Mucosa of descending colon (tissue), 3 donors: ENCODE measurements around the gene PIGT. TPM values are rescaled to one million over a fixed set of nuclear protein-coding genes. Genes with fewer than 3 reads are reported as not detected.
A peak's percentile ranks its signal among the peaks of the same experiment; 100 is the strongest.

Source experiments
- ATAC-seq: fragments of 200-7000 bp; cut with Tn5 transposase; one replicate; pipeline ENCODE4 v1.9.1; 2020; ENCODE audit warnings: mild to moderate bottlenecking, moderate library complexity
- DNase-seq, 3 donors: peaks; one replicate each; pipeline ENCODE4 v3.0.0-alpha.2; 2020
- H3K36me3 ChIP-seq: fragments of 200-600 bp; one replicate; pipeline ENCODE4 v1.8.0; 2021; ENCODE audit warnings: low read depth, mild to moderate bottlenecking
- H3K4me1 ChIP-seq: fragments of 200-600 bp; one replicate; pipeline ENCODE4 v1.8.0; 2021; ENCODE audit warnings: low read depth, mild to moderate bottlenecking
- H3K4me3 ChIP-seq: fragments of 200-600 bp; one replicate; pipeline ENCODE4 v1.8.0; 2021; ENCODE audit warnings: mild to moderate bottlenecking
- H3K9me3 ChIP-seq: fragments of 200-600 bp; one replicate; pipeline ENCODE4 v1.8.0; 2021; ENCODE audit warnings: mild to moderate bottlenecking
- CTCF ChIP-seq: fragments of 200-600 bp; IDR thresholded peaks from one replicate; pipeline ENCODE4 v1.8.0; 2022; ENCODE audit warnings: antibody characterized with exemption, mild to moderate bottlenecking
- intact Hi-C, 2 donors: fragments of 100-400 bp; cut with DNase I in 1 of 2; cut with micrococcal nuclease in 1 of 2; formaldehyde crosslinking; loops; one replicate each; pipeline versions ENCODE4 v1.11.0 to v1.11.1; 2022; cut with DNase I, micrococcal nuclease
- total RNA-seq, 3 donors: library from RNA; stranded (reverse); fragmentation: NEBNext Ultra II Directional in 2 of 3; extraction: Animal tissue kit (Norgen Biotek cat#: 25700) in 2 of 3; gene quantifications; one replicate each; pipeline versions ENCODE4 v1.2.1 to v1.2.4, GENCODE V29; 2021 to 2023
- donor health status: DM: no; HTN: no; CAD: no; lungs with moderate emphysema.
- donor health status: DM: no; HTN: no; CAD: no.
- donor health status: DM: no; HTN: yes; CAD: no.

The PIGT gene
- total RNA-seq, 3 donors from 2014 or later, result 92.1 to 137 (median 124) TPM

DNA sequence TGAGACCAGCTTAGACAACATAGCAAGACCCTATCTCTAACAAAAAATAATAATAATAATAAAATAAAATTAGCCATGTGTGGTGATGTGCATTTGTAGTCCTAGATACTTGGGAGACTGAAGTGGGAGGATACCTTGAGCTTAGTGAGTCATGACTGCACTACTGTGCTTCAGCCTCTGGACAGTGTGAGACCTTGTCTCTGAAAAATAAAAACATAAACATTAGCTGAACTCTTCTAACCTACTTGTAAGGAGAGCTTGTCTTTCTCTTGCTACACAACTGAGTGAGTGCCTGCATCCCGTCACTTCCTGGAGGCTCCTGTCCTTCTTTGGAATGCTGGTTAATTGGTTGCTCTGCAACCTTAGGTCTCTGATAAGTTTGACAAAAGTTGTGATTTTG, 13.0 kb upstream of the PIGT start:
- TF ChIP-seq CTCF, result no peak
- DNase-seq, result no peak
- H3K4me3 ChIP-seq, result no peak overlapping the region
- intact Hi-C loops, result no loop called here
- no peak for ATAC-seq
- peaks cover 13% of the 10 kb centered on the region for H3K9me3 ChIP-seq
- H3K36me3 ChIP-seq, result no peaks in the 10 kb centered on the region
- H3K4me1 ChIP-seq, result peaks cover 12% of the 10 kb centered on the region

GRCh38 chr20:45404438-45404837, 11.5 kb upstream of the PIGT start:
- ATAC-seq, result no peak
- TF ChIP-seq CTCF, result no peak
- no peak for DNase-seq
- Histone ChIP-seq H3K9me3 (peaks cover 13% of the 10 kb centered on the region), H3K4me1 (peaks cover 25% of the 10 kb centered on the region), H3K4me3 (no peak overlapping the region), H3K36me3 (no peaks in the 10 kb centered on the region)
- intact Hi-C loops, result no loop called here

DNA sequence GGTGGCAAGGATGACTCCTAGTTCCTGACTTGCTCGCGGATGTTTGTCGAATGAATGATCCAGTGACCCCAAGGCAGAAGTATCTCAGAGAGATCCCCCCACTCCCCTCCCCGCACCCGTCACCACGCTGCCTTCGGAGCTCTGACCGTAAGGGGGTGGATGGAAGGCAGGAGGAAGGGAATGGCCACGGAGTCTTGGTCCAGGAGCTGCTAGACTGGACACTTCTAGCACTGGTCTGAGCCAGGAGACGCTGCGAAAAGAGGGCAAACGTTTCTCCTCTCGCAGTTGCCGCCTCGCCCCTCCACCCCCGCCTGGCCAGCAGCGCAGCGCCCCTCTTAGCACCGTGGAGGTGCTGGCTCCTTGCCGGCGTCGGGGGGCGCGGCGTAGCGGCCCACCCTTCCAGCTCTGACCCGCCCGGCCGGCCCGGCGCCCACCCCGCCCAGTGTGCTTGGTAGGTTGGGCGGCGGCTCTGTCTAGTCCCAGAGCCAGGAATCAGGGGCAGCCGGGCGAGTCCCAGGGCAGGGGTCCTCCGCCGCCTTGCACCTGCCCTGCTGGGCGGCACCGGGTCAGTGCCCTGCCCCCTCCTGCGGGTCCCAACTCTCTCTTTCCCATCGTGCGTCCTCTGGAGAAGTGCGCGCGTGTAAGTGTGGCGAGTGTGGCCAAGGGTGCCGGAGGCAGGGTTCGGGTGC, 10.2 kb upstream of the PIGT start:
- DNase-seq (peak; percentile 61 to 80 (median 71)), ATAC-seq (peak; percentile 52)
- peak overlapping the region; percentile 75 for H3K4me3 ChIP-seq
- H3K9me3 ChIP-seq, result peaks cover 5% of the 10 kb centered on the region
- no peak for TF ChIP-seq CTCF
- intact Hi-C loops, result no loop called here
- H3K36me3 ChIP-seq, result no peaks in the 10 kb centered on the region
- H3K4me1 ChIP-seq, result peaks cover 38% of the 10 kb centered on the region

GRCh38 chr20:45406260-45407066, 9.5 kb upstream of the PIGT start:
- Histone ChIP-seq H3K36me3 (no peaks in the 10 kb centered on the region), H3K4me1 (peaks cover 43% of the 10 kb centered on the region), H3K4me3 (peak overlapping the region; percentile 75), H3K9me3 (no peaks in the 10 kb centered on the region)
- ATAC-seq (peak; percentile 83), DNase-seq (peak; percentile 85 to 90 (median 89))
- TF ChIP-seq CTCF, result no peak
- intact Hi-C loops, result no loop called here

DNA sequence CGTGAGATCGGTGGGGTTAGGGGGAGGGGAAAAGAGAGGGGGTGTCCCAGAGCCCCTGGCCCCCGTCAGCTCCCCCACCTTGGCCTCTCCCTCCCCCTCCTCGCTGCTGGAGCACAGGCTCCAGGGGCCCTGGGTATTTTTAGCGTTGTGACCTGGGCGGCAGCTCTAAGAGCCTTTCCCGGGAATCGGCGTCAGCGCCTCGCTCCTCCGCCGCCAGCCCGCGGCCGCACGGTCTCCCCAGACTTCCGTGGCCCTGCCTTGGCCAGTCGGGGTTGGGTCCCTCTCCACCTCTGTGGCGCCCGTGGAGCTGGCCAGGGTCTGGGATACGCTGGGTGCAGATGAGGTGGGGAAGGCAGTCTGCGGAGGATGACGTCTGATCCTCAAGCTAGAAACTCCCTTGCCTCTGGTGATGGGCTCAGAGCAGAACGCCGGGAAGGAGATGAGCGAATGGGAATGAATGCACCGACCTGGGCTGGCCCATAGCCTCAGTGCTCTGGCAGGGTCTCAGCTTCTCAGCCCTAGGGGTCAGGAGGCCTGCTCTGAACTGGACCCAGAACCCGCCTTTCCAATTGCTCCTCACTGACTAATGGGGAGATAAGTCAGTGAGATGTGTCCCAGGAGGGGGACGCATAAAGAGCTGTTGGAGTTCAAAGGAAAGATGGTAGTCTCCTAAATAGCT, 8.7 kb upstream of the PIGT start:
- TF ChIP-seq CTCF, result no peak
- Histone ChIP-seq H3K36me3 (no peaks in the 10 kb centered on the region), H3K4me3 (peak overlapping the region; percentile 75), H3K4me1 (peaks cover 49% of the 10 kb centered on the region), H3K9me3 (no peaks in the 10 kb centered on the region)
- intact Hi-C loops, result no loop called here
- DNase-seq (peak in 2 of 3 donors; percentile 58 to 73), ATAC-seq (peak; percentile 39)
